IgD-negative memory B cell (primary cell): ENCODE results near the gene ESYT3. TPM values are rescaled to one million over a fixed set of nuclear protein-coding genes. Genes with fewer than 3 reads are reported as not detected.

ENCODE experiments used
- H3K27ac Mint-ChIP-seq, 3 donors: one replicate each; pipeline ENCODE4 v1.8.0; 2020 to 2022; ENCODE audit warnings: mild to moderate bottlenecking in 3 of 3, mixed read lengths in 3 of 3, moderate library complexity in 1 of 3
- H3K27me3 Mint-ChIP-seq: one replicate; pipeline ENCODE4 v1.8.0; 2021; ENCODE audit warnings: mixed read lengths
- H3K36me3 Mint-ChIP-seq: one replicate; pipeline ENCODE4 v1.8.0; 2020; ENCODE audit warnings: mild to moderate bottlenecking, mixed read lengths
- H3K4me1 Mint-ChIP-seq, 3 donors: one replicate each; pipeline ENCODE4 v1.8.0; 2020 to 2022; ENCODE audit warnings: mixed read lengths in 3 of 3, mild to moderate bottlenecking in 1 of 3
- H3K4me3 Mint-ChIP-seq, 4 donors: one replicate each; pipeline ENCODE4 v1.8.0; 2020 to 2022; ENCODE audit warnings: mild to moderate bottlenecking in 4 of 4, mixed read lengths in 4 of 4, moderate library complexity in 3 of 4
- H3K9me3 Mint-ChIP-seq, 3 donors: one replicate each; pipeline ENCODE4 v1.8.0; 2020 to 2021; ENCODE audit warnings: mixed read lengths in 3 of 3, mild to moderate bottlenecking in 1 of 3
- polyA plus RNA-seq: library from polyadenylated mRNA; unstranded; fragments of 300-500 nt; fragmentation: Illumina TruSeq; gene quantifications from one replicate; pipeline ENCODE4 v1.2.3, GENCODE V29; 2021

Gene ESYT3
- polyA plus RNA-seq = 0.05 TPM

DNA sequence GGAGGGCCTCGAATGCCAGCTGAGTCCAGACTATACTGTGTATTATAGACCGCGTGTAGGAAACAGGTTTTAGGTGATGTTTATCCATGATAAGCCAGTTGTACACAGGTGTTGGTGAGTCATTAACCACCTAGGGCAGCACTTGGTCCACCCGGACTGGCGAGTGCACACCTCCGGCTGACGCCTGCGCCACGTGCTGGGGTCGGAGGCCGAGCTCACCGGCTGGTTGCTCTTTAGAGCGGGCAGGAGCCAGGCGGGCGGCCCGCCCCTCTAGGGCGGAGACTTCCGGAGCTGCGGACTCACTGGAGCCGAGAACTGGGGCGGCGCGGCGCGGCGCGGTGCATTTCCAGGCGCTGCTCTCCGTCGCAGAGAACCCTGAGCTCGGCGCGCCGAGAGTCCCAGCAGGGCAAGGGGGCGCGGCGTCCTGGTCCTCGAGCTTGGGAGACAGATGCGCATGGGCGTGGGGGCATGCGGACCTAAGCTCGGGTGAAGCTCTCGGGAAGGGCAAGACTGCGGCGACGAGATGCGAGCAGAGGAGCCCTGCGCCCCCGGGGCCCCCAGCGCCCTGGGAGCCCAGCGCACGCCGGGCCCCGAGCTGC, at the start of gene ESYT3:
Gene ESYT3 (plus strand): TSS at position 341 of the 599 bp plus-strand sequence. CDS start 183 bp downstream, at position 524.
- Mint-ChIP-seq H3K27me3 (peaks cover 56% of the 10 kb centered on the region), H3K9me3 (peaks cover 0 to 2% (median 0%) of the 10 kb centered on the region in 3 donors), H3K4me3 (peak within 1 kb of the TSS in 3 of 4 donors; percentile 43 to 83 (median 60)), H3K4me1 (peaks cover 2 to 11% (median 4%) of the 10 kb centered on the region in 3 donors), H3K36me3 (no peaks in the 10 kb centered on the region), H3K27ac (no peak within 1 kb of the TSS)

GRCh38 chr3:138384976-138385375, 49.4 kb upstream of the ESYT3 start:
- Mint-ChIP-seq H3K4me1 (peaks cover 0 to 1% (median 0%) of the 10 kb centered on the region in 3 donors), H3K36me3 (no peaks in the 10 kb centered on the region), H3K27me3 (peaks cover 47% of the 10 kb centered on the region), H3K4me3 (no peak overlapping the region), H3K9me3 (peaks cover 0 to 3% (median 0%) of the 10 kb centered on the region in 3 donors), H3K27ac (no peak overlapping the region)

GRCh38 chr3:138389144-138389601, 45.2 kb upstream of the ESYT3 start:
- Mint-ChIP-seq H3K9me3 (peaks cover 0 to 3% (median 0%) of the 10 kb centered on the region in 3 donors), H3K27ac (no peak overlapping the region), H3K4me3 (no peak overlapping the region), H3K27me3 (peaks cover 27% of the 10 kb centered on the region), H3K4me1 (peaks cover 0 to 1% (median 0%) of the 10 kb centered on the region in 3 donors), H3K36me3 (peaks cover 2% of the 10 kb centered on the region)

DNA sequence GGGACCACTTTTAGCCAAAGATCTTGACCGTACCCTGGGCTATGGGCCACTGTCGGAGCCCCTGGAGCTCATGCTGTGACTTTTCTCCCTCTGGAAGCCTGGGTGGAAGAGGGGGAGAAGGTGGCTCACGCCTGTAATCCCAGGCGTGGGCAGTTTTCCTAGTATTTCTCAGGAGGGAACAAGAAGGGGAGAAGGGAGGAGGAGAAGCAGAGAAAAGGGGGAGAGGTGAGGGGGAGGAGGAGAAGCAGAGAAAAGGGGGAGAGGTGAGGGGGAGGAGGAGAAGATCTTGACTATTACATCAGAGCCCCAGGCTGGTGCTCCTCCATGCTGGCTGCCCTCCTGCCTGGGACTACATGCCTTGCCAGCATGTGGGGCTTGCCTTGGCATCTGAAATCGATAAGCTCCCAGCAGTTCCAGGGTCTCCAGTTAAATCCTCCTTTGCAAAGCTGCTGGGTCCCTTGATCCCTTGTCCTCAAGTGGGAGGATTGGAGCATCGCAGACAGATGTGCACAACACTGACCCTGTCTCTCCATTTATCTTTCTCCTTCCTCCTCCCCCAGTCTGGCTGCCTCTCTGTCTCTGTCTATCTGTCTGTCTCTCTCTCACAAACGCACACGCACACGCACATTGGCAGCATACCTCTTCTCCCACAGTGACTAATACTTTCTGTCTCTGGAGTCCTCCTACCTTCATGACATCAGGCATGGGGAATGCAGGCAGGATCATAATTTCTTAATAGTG, 44.4 kb upstream of the ESYT3 start:
- Mint-ChIP-seq H3K9me3 (no peaks in the 10 kb centered on the region), H3K27me3 (peaks cover 19% of the 10 kb centered on the region), H3K4me1 (no peaks in the 10 kb centered on the region), H3K4me3 (no peak overlapping the region), H3K27ac (no peak overlapping the region), H3K36me3 (peaks cover 2% of the 10 kb centered on the region)

GRCh38 chr3:138390582-138390932, 43.9 kb upstream of the ESYT3 start:
- Mint-ChIP-seq H3K4me1 (no peaks in the 10 kb centered on the region), H3K27ac (no peak overlapping the region), H3K36me3 (peaks cover 2% of the 10 kb centered on the region), H3K9me3 (peaks cover 0 to 3% (median 0%) of the 10 kb centered on the region in 3 donors), H3K27me3 (peaks cover 20% of the 10 kb centered on the region), H3K4me3 (no peak overlapping the region)

DNA sequence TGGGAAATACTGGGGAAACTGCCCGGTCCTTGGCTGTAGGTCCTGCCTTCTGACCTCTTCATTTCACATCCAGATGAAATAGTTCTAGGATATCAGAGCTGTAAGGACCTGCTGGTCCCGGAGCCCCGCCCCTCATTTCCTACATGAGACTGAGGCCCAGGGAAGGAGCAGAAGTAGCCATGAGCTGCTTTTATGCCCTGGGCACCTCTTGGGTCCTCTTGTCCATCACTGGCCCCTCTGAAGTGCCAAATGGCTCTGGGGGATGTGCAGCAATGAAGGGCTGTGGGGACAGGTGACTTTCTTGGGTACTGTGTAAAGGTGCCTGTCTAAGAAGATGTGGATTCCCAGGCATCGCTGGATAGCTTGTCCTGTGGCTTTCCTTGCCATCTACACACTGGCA, 40.3 kb upstream of the ESYT3 start:
- Mint-ChIP-seq H3K9me3 (peaks cover 0 to 4% (median 0%) of the 10 kb centered on the region in 3 donors), H3K4me1 (no peaks in the 10 kb centered on the region), H3K4me3 (no peak overlapping the region), H3K27ac (no peak overlapping the region), H3K36me3 (peaks cover 2% of the 10 kb centered on the region), H3K27me3 (peaks cover 29% of the 10 kb centered on the region)

GRCh38 chr3:138394686-138395085, 39.7 kb upstream of the ESYT3 start:
- H3K27ac Mint-ChIP-seq = no peak overlapping the region
- peaks cover 2% of the 10 kb centered on the region for H3K36me3 Mint-ChIP-seq
- H3K4me3 Mint-ChIP-seq = no peak overlapping the region
- H3K4me1 Mint-ChIP-seq = no peaks in the 10 kb centered on the region
- peaks cover 0 to 4% (median 0%) of the 10 kb centered on the region in 3 donors for H3K9me3 Mint-ChIP-seq
- H3K27me3 Mint-ChIP-seq = peaks cover 31% of the 10 kb centered on the region

- peak overlapping the region in 1 of 4 donors; percentile 56 for H3K4me3 Mint-ChIP-seq
- peaks cover 34% of the 10 kb centered on the region for H3K27me3 Mint-ChIP-seq
- H3K27ac Mint-ChIP-seq = no peak overlapping the region
Observed at GRCh38 chr3:138395865-138396751, 38.3 kb upstream of the ESYT3 start.

DNA sequence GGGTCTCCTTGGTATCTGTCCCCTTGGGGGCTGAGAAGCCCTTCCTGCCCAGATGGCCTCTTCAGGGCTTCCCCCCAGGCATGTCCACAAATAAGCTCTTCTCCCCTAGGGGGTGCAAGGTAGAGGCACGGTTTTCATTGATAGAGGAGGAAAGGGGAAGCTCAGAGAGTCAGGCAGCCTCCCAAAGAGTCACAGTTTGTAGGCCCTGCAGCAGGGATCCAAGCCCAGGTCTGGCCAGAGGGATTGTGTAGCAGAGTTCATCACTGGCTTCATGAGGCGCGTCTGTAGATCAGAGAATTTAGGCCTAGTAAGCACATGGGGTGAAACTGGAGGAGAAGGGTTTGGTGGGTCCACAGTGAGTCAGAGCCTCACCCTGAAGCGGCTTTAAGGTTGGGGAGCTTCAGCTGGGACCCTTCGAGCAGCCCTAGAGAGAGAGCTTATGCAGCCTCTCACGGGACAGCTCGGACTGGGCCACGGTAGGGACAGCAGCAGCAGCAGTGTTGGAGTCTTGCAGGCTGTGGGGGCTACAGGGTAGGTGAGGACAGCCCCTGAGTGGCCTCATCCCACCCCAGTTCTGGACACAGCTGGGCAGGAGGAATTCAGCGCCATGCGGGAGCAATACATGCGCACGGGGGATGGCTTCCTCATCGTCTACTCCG, 37.5 kb upstream of the ESYT3 start:
- H3K27ac Mint-ChIP-seq = no peak overlapping the region
- no peak overlapping the region for H3K4me3 Mint-ChIP-seq
- no peaks in the 10 kb centered on the region for H3K36me3 Mint-ChIP-seq
- H3K4me1 Mint-ChIP-seq = no peaks in the 10 kb centered on the region
- peaks cover 0 to 4% (median 0%) of the 10 kb centered on the region in 3 donors for H3K9me3 Mint-ChIP-seq
- H3K27me3 Mint-ChIP-seq = peaks cover 34% of the 10 kb centered on the region

More at GRCh38 chr3:138395865-138396751, 38.3 kb upstream of the ESYT3 start:
- H3K36me3 Mint-ChIP-seq = no peaks in the 10 kb centered on the region
- peaks cover 0 to 4% (median 0%) of the 10 kb centered on the region in 3 donors for H3K9me3 Mint-ChIP-seq
- H3K4me1 Mint-ChIP-seq = no peaks in the 10 kb centered on the region

DNA sequence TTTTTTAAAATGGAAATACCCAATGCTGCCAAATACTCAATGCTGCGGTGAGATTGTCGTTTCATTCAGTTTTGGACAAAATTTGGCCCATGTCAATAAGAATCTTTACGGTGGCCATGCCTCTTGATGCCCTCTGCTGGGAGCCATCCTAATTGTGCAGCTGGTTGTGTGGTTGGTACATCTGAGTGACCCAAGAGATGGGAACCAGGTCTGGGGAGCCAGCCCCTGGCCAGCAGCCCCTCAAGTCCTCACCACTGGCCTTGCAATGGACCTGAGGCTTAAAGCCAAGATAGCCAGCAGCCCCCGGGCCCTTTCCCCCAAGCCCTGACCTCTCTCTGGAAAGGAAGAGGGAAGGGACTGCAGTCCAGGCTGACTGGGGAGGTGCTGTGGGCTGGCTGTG, 36.4 kb upstream of the ESYT3 start:
- H3K4me1 Mint-ChIP-seq = no peaks in the 10 kb centered on the region
- no peak overlapping the region for H3K27ac Mint-ChIP-seq
- no peaks in the 10 kb centered on the region for H3K36me3 Mint-ChIP-seq
- H3K9me3 Mint-ChIP-seq = peaks cover 0 to 4% (median 0%) of the 10 kb centered on the region in 3 donors
- peaks cover 34% of the 10 kb centered on the region for H3K27me3 Mint-ChIP-seq
- H3K4me3 Mint-ChIP-seq = no peak overlapping the region

DNA sequence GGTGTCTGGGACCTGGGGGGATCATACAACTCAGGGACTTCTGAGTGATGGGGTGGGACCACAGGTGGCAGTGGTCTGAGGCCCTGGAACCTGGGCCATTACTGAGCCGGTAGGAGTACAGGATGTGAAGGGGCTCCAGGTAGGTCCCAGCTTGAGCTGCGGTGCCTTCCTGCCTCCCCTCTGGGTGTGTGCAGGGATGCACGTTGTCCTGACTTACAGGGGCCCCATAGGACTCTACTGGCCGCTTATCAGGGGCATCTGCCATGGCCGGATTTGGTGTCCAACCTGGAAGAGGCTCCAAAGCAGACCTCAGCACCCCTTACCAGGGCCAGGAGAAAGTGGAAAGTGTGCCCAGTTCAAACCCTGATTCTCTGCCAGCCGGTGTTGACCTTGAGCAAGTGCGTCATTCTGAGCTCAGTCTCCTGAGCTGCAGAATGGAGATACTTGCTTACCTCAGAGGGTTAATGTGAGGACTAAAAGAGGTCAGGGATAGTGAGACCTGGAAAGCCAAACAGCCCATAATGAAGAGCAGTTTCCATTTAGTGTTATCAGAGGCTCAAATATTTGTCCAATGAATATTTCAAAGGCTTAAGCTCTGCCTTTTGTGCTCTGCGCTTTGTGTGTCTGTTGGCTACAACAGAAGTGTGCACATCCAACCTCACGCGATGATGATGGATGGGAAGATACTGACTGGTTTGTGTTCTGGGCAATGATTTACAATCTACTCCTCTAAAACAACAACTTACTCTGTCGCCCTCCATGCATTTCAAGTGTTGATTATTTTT, 35.4 kb upstream of the ESYT3 start:
- Mint-ChIP-seq H3K36me3 (no peaks in the 10 kb centered on the region), H3K27ac (no peak overlapping the region), H3K9me3 (peaks cover 0 to 4% (median 0%) of the 10 kb centered on the region in 3 donors), H3K27me3 (peaks cover 34% of the 10 kb centered on the region), H3K4me3 (no peak overlapping the region), H3K4me1 (no peaks in the 10 kb centered on the region)

GRCh38 chr3:138399766-138400165, 34.6 kb upstream of the ESYT3 start:
- Mint-ChIP-seq H3K4me3 (no peak overlapping the region), H3K9me3 (peaks cover 0 to 4% (median 0%) of the 10 kb centered on the region in 3 donors), H3K4me1 (no peaks in the 10 kb centered on the region), H3K27me3 (peaks cover 41% of the 10 kb centered on the region), H3K36me3 (no peaks in the 10 kb centered on the region), H3K27ac (no peak overlapping the region)

DNA sequence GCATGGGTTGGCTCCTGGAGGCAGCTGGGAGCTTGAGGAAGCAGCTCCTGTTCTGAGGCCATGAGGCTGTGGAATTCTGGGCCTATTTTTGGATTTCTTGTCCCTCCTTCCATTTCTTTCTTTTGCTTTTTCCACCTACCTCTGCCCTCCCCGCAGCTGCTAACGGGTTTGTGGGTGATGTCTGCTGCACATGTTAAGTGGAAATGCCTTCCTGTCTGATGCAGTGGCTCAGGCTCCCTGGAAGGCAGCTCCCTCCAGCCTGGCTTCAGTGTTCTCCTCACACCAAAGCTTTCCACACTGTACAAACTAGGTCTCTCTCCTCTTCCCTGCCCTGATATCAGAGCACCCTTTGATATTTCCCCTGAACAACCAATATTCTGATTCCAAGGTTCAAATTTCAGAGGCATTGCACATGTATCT, 33.8 kb upstream of the ESYT3 start:
- no peak overlapping the region for H3K4me3 Mint-ChIP-seq
- peaks cover 46% of the 10 kb centered on the region for H3K27me3 Mint-ChIP-seq
- peaks cover 0 to under 1% (median 0%) of the 10 kb centered on the region in 3 donors for H3K9me3 Mint-ChIP-seq
- no peaks in the 10 kb centered on the region for H3K4me1 Mint-ChIP-seq
- H3K27ac Mint-ChIP-seq = no peak overlapping the region
- no peaks in the 10 kb centered on the region for H3K36me3 Mint-ChIP-seq

DNA sequence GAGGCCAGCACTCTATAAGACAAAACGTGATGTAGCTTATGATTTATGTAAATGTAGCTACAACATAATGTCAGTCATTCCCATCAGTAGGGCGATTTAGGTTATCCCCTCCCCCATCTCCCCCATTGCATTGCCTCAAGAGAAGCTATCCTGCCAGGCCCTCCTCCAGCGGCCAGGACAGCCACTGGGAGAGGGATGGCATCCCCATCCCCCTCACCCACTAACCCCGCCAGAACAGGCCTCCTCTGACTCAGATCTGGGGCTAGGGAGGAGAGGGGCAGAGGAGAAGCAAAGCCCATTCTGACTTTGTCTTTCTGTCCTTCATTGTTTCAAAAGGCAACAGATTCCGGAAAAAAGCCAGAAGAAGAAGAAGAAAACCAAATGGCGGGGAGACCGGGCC, 32.6 kb upstream of the ESYT3 start:
- H3K27ac Mint-ChIP-seq = no peak overlapping the region
- no peaks in the 10 kb centered on the region for H3K4me1 Mint-ChIP-seq
- no peak overlapping the region for H3K4me3 Mint-ChIP-seq
- no peaks in the 10 kb centered on the region for H3K9me3 Mint-ChIP-seq
- no peaks in the 10 kb centered on the region for H3K36me3 Mint-ChIP-seq
- peaks cover 35% of the 10 kb centered on the region for H3K27me3 Mint-ChIP-seq
